HL-60 (cell line): ENCODE measurements around the gene KBTBD4.

Experiments
- DNase-seq, 2 experiments: peaks; one replicate each; pipeline ENCODE4 v3.0.0-alpha.2; 2010 to 2020; ENCODE audit warnings: low read depth in 1 of 2, low spot score in 1 of 2
- H3K27ac ChIP-seq: fragments of 250-450 bp; sonication (Bioruptor Pico); replicated peaks from 2 replicates; pipeline ENCODE4 v1.5.1; 2020; ENCODE audit warnings: mild to moderate bottlenecking, moderate library complexity
- H3K27me3 ChIP-seq: fragments of 250-450 bp; sonication (Bioruptor Pico); 2 replicates; pipeline ENCODE4 v1.5.1; 2021; ENCODE audit warnings: mild to moderate bottlenecking, moderate library complexity; ENCODE audit not compliant: insufficient read depth, poor library complexity, severe bottlenecking
- H3K4me3 ChIP-seq: replicated peaks from 2 replicates; pipeline ENCODE4 v1.5.1; 2011; ENCODE audit warnings: mild to moderate bottlenecking, control low read depth, low read length; ENCODE audit not compliant: insufficient read depth
- GABPA ChIP-seq: IDR thresholded peaks from 2 replicates; pipeline ENCODE4 v1.6.1; 2012; ENCODE audit warnings: low read depth
- POLR2AphosphoS5 ChIP-seq: IDR thresholded peaks from 2 replicates; pipeline ENCODE4 v1.6.1; 2012; ENCODE audit warnings: low read depth
- SPI1 ChIP-seq: IDR thresholded peaks from 2 replicates; pipeline ENCODE4 v1.6.1; 2012; ENCODE audit warnings: low read depth, mild to moderate bottlenecking, borderline replicate concordance
- TF ChIP-seq, protein P1 (sequence below): IDR thresholded peaks from 2 replicates; pipeline ENCODE4 v1.6.1; 2012; ENCODE audit warnings: low read depth; ENCODE audit not compliant: insufficient replicate concordance
- TF ChIP-seq, protein P2 (sequence below): IDR thresholded peaks from one replicate; pipeline ENCODE4 v1.5.1; 2011; ENCODE audit warnings: low read length, control low read depth, inconsistent platforms; ENCODE audit not compliant: insufficient read depth

Gene KBTBD4

DNA sequence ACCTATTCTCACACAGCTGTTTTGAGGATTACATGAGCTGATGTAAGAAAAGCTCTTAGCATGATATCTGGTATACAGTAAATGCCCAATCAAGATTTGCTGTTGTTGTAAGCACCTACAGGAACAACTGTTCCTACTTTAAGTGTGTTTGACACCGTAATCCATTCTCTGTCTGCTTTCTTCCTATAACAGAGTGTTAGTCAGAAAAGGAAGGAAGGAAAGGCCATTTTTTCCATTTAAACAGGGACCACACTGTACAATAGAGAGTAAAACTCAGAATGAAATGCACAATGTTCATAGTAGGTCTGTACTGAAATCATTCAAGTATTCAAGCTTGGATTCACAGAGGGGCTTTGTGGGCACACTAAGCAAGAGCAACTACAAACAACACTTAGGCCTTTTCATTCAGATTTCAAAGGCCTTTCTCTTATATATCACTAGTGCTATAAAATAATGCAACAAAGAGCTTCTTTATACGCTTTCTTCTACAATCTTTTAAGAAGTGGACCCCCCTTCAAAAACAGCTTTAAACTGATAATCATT, 42.1 kb upstream of the KBTBD4 start:
- Histone ChIP-seq H3K4me3 (no peak overlapping the region), H3K27ac (no peak overlapping the region), H3K27me3 (no peaks in the 10 kb centered on the region)
- TF ChIP-seq, protein P1, sequence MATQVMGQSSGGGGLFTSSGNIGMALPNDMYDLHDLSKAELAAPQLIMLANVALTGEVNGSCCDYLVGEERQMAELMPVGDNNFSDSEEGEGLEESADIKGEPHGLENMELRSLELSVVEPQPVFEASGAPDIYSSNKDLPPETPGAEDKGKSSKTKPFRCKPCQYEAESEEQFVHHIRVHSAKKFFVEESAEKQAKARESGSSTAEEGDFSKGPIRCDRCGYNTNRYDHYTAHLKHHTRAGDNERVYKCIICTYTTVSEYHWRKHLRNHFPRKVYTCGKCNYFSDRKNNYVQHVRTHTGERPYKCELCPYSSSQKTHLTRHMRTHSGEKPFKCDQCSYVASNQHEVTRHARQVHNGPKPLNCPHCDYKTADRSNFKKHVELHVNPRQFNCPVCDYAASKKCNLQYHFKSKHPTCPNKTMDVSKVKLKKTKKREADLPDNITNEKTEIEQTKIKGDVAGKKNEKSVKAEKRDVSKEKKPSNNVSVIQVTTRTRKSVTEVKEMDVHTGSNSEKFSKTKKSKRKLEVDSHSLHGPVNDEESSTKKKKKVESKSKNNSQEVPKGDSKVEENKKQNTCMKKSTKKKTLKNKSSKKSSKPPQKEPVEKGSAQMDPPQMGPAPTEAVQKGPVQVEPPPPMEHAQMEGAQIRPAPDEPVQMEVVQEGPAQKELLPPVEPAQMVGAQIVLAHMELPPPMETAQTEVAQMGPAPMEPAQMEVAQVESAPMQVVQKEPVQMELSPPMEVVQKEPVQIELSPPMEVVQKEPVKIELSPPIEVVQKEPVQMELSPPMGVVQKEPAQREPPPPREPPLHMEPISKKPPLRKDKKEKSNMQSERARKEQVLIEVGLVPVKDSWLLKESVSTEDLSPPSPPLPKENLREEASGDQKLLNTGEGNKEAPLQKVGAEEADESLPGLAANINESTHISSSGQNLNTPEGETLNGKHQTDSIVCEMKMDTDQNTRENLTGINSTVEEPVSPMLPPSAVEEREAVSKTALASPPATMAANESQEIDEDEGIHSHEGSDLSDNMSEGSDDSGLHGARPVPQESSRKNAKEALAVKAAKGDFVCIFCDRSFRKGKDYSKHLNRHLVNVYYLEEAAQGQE = no peak
- TF ChIP-seq, protein P2, sequence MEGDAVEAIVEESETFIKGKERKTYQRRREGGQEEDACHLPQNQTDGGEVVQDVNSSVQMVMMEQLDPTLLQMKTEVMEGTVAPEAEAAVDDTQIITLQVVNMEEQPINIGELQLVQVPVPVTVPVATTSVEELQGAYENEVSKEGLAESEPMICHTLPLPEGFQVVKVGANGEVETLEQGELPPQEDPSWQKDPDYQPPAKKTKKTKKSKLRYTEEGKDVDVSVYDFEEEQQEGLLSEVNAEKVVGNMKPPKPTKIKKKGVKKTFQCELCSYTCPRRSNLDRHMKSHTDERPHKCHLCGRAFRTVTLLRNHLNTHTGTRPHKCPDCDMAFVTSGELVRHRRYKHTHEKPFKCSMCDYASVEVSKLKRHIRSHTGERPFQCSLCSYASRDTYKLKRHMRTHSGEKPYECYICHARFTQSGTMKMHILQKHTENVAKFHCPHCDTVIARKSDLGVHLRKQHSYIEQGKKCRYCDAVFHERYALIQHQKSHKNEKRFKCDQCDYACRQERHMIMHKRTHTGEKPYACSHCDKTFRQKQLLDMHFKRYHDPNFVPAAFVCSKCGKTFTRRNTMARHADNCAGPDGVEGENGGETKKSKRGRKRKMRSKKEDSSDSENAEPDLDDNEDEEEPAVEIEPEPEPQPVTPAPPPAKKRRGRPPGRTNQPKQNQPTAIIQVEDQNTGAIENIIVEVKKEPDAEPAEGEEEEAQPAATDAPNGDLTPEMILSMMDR = no peak
- TF ChIP-seq POLR2AphosphoS5 (no peak), GABPA (no peak), SPI1 (no peak)
- DNase-seq = no peak

- DNase-seq = no peak
- Histone ChIP-seq H3K4me3 (no peak overlapping the region), H3K27ac (no peak overlapping the region), H3K27me3 (no peaks in the 10 kb centered on the region)
- TF ChIP-seq, protein P2 = no peak
- no peak for TF ChIP-seq SPI1
- TF ChIP-seq, protein P1 = no peak
Measured at GRCh38 chr11:47617417-47617809, 38.6 kb upstream of the KBTBD4 start.

DNA sequence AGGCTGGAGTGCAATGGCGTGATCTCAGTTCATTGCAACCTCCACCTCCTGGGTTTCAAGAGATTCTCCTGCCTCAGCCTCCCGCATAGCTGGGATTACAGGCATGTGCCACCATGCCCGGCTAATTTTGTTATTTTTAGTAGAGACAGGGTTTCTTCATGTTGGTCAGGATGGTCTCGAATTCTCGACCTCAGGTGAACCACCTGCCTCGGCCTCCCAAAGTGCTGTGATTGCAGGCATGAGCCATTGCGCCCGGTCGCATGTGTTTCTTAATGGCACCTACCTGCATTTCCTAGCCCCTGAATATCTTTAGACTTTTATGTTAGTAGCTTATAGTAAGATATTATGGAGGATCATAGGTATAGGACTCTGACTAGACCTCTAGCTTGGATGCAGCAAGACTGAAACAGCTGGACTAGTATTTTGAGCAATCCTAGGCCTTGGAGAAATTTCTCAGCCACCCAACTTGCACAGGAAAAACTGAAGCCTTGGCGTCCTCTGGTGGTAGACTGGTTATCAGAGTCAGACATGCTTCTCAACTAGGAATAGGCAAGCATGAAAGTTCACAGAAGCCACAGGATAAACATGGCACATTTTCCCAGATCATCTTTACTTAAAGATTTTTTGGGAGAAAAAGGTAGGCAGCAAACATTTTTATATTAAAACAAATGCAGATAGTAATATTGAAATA, 38.1 kb upstream of the KBTBD4 start:
- DNase-seq = peak; percentile 46 to 67
- no peak overlapping the region for H3K4me3 ChIP-seq
- no peak overlapping the region for H3K27ac ChIP-seq
- TF ChIP-seq, protein P2 = peak; percentile 88
- TF ChIP-seq, protein P1 = no peak
- H3K27me3 ChIP-seq = no peaks in the 10 kb centered on the region
